ENCODE measurements around the gene GAS7.

Gene GAS7

DNA sequence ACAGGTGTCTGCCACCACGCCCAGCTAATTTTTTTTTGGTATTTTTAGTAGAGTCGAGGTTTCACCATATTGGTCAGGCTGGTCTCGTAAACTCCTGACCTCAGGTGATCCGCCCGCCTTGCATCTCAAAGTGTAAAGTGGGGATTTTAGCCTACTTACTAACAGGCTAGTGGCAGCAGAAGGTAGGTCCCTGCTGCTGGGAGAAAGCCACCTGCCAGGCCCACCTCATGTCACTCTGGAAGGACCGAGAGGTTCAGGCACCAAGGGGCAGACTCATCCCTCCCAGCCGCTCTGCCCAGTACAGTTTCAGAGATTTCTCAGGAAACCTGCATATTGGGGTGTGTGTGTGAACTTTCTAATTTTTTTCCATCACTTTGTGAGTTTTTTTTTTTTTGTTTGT is 291.3 kb downstream of the GAS7 start:
- no peak for DNase-seq

DNA sequence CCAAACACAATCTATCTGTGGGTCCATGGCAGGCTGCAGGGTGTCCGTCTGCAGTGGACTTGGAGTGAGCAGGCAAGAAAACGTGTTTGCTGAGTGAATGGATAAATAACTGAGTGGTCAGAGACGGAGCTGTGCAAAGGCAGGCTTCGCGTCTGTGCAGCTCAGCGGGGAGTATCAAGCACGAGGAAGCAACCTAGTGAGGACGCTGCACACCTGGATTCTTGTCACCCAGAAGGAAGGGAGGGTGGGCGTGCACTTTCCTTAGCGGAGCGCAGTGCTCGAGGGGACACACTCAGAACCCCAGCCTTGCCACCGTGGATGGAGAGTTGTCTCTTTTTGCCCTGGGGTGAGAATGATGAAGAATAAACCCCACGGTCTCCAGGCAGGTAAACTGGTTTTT is 291.8 kb downstream of the GAS7 start:
- DNase-seq, result no peak

DNA sequence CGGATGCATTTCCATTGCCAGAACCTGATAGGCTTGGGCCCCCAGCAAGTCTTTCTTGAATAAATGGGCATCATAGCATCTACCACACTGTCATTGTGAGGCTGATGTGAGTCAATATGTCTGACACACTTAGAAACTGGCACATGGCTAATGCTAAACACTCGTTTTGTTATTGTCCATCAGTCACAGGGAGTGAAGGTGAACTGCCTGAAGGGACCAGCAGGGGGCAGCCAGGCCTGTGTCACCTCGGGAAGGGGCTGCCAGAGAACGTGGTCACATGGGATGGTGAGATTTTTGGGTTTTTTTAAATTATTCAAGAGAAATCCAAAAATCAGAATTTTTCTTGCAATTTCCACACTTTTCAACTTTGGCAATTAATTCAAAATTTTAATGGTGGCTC is 292.5 kb downstream of the GAS7 start:
- DNase-seq, result peak; percentile 32

DNA sequence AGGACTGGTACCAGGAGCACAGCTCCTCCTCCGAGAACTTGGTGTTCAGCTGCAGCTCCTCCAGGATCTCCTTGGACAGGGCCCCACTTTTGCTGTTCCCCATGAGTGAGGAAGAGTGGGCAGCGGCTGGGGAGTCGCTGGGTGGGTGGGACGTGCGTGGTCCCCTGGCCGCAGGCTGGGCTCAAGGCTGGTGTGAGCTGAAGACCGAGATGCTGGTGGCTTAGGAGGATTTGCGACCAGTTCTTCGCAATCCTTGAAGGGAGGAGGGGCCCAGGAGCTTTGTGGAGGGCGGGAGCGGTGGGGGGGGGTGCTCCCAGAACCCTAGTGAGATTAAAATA is 293.4 kb downstream of the GAS7 start, which contains the start of gene RCVRN:
Gene RCVRN (minus strand): TSS at position 194 of the 338 bp plus-strand sequence. CDS start 91 bp downstream, at position 103.
- no peak for DNase-seq

DNA sequence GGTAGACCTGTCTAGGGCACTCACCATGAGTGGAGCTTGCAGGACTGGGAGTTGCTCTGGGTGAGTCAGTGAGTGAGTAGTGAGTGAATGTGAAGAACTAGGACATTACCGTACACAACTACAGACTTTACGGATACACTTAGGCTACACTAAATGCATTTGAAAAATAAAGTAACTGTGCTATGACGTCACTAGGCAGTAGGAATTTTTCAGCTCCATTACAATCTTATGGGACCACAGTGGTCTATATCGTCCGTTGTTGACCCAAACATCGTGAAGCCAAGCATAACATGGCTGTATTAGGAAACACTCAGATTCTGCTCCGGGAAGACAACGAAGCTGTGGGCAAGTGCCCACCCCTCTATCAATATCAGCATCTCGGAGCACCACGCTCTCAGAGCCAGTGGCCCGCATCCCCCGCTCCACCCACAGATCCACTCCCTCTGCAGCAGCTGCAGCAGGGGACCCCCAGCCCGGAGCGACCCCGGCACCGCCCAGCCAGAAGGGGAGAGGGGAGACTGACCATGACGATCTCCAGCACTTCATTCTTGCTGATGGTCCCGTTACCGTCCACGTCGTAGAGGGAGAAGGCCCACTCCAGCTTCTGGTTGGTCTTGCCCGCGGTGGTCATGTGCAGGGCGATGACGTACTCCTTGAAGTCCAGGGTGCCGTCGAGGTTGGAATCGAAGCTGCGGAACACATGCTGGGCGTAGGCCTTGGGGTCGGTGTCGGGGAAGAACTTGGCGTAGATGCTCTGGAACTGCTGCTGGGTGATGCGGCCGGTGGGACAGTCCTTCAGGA is 293.9 kb downstream of the GAS7 start:
- DNase-seq, result no peak

DNA sequence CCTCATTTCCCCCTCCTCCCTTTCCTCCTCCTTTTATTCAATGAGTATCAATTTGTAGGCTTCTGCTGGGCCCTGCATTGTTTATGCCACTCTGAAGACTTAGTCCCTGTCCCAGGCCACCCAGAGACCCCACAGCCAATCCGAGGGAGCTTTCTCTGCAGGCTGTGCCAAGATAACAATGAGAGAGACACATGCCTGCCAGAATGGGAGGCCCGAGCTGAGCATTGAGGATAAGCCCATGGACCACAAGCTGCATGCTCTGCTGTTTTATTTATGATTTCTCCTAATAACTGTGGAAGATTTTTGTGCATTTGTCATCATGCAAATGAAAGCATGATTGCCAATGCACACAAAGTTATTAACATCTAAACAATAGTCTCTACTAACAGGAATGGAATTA is 296.3 kb downstream of the GAS7 start:
- no peak for DNase-seq

DNA sequence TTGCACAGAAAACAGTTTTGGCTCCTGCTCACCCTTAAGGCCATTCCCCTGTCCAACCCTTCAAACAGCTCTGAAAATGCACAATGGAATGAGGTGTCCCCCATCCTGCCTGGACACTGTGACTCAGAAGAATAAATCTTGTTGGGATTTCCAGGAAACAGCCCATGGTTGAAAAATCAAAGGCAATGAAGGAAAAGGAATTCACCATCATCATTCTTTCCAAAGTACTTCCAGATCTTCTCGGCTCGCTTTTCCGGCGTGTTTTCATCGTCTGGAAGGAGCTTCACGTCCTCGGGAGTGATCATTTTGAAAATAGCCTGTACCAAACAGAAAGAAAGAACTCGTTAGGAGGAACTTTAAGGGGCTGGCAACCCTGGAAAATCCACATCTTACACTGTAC is 297.6 kb downstream of the GAS7 start:
- DNase-seq, result no peak

DNA sequence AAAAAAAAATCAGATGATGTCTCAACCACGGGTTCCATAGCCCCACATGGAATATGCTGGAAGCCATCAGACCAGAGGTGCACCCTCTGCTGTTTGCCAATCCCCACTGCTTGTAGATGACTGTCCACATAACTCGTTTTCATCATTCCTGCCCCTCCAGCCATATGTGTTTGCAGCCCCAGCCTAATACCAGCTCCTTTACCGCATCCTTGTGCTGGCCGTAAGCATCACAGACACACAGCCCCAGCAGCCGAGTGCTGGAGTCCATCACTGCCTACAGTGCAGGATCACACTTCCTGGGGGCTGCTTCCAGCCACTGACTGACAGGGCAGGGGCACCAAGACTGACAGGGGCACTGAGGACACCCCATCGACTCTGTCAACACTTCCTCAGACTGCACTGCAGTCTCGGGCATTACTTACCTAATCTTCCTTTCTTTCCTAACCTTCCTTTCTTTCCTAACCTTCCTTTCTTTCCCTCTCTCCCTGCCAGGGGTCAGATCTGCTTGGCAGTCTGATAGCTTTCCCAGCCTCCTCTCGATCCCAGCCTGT is 298.3 kb downstream of the GAS7 start:
- no peak for DNase-seq

DNA sequence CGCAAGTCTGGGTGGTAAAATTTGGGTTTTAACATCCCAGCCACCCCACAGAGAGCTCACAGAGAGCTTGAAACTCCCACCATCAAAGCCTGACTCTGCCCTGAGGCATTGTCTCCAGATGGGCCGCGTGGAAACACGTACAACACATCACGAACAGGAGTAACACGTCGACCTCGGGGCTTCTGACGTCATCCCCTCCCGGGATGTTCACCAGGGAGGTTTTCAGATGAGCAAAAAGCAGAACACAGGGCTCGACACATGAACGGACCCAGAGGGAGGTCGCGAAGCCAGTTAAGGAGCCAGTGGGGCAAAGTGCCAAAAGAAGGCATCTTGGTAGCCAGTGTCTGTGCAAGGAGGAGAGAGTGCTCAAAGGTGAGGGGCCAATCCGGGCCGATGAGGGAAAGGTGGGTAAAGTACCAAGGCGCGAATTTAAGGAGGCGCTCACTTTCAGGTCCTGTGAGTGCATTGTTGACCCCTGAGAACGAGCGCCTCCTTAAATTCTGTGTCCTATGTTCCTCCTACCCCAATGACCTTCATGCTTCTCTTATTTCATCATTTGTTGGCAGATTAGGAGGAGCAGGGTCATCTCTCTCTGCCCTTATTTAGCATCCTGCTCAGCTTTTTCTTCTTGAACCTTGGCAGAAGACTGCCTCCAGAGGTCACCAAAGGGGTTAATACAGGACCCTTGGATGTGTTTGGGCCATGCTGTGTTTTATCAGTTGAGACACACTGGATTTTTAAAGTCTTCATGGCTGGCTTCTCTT is 298.9 kb downstream of the GAS7 start:
- DNase-seq, result no peak

DNA sequence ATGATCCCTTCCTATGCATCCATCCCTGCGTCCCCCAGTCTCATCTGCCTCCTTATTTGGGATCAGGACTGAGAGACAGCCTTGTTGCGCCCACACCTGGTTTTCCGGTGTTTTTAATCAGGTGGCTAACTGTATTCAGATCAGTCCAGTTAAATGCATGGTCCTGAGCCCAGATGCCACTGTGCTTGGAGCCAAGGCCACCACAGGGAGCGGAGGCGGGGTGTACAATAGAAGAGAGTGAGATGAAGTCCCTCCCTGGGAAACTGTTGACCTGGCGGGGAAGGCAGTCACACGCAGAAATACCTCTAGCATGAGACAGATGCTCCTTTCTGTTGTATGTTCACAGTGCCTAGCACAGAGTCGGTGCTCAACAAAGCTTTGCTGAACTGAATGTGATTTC is 299.6 kb downstream of the GAS7 start:
- DNase-seq, result no peak

DNA sequence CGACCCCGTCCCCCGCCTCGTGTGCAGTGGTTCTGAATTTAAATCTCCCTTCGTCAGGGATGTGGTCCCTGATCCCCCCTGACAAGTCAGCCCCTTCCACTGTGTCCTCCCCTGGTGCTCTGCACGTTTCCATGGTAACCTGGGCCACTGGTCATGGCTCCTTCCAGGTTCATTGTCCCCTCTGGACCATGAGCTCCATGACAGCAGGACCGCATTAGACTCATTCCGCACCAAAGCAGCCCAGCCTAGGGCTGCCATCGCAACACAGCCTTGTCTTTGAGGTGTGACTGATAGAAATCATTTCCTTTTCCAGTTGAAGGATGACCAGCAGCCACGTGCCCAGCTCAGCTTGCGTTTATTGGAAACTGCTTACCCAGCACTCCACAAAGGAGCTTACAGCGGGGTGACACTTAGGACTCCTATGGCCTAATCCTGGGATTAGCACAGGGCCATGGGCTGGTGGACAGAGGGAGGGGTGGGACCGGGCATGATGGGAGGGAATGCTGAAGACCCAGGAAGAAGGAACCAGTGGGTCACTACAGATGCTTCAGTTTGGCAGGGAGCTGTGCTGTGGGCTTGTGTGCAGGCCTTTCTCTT is 300.9 kb downstream of the GAS7 start:
- DNase-seq, result no peak

DNA sequence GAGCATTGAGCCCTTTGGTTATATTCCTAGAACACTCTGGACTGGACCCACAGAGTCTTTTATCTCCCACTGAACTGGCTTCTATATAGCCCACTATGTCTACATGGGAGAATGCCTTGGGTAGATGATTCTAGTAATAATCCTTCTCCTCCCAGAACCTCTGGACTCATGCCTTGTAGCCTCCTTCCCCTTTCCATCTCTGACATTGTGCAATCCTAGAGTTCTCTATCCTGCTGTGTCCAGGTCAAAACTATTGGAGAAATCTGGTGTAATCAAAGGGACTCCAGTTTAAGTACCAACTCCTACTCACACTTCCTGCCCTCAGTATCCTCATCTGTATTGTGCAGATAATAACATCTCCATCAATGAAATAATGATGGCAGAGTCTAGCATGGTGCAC is 302.5 kb downstream of the GAS7 start:
- no peak for DNase-seq

DNA sequence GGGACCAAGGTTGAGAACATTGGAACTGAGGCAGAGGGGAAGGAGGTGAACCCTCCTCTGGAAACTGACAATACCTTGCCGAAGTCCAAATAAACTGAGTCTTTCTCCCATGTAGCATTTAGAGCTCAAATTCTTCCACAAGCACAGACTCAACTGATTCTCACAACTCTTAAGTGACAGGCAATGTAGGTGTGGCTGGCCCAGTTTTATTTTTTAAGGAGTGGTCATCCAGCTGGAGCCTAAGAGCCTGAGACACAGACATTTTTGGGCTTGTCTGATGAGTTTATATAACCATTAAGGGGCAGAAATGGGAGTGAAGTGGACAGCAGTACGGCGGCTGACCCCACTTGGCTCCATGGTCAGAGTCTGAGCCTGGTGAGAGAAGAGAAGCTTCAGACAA is 304.2 kb downstream of the GAS7 start:
- DNase-seq, result no peak

DNA sequence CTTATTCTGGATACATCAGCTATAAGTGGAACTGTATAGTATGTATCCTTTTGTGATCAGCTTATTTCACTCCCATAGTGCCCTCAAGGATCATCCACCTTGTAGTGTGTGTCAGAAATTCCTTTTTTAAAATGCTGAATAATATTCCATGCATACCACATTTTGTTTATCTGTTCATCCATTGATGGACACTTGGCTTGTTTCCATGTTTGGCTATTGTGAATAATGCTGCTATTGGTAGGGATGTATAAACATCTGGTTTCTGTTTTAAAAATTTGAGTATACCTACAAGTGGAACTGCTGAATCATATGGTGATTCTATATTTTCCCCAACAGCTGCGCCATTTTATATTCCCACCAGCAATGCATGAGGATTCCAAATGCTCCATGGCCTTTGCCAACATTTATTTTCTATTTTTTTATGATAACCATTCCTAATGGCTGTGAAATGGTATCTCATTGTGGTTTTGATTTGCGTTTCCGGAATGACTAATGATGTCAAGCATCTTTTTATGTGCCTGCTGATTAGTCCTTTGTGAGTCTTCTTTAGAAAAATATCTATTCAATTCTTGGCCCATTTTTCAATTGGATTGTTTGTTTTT is 304.9 kb downstream of the GAS7 start:
- no peak for DNase-seq

DNA sequence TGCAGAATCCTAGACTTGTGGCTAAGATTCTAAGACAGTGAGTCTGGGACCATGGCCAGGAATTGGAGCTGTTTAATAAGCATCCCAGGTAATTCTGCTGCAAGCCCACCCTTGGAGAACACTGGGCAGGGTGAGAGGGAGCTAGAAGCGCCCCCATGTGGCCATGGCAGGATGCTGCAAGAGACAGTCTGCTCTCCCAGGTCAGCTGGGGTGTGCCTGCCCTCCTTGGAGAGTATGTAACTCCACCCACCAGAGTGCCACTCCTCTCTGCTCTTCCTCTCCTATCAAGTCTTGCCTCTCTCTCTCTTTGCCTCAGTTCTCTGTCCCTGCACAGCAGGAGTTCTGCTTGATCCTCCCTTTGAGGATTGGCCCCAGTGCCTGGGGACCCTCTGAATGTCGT is 308.3 kb downstream of the GAS7 start:
- DNase-seq, result peak; percentile 62

DNA sequence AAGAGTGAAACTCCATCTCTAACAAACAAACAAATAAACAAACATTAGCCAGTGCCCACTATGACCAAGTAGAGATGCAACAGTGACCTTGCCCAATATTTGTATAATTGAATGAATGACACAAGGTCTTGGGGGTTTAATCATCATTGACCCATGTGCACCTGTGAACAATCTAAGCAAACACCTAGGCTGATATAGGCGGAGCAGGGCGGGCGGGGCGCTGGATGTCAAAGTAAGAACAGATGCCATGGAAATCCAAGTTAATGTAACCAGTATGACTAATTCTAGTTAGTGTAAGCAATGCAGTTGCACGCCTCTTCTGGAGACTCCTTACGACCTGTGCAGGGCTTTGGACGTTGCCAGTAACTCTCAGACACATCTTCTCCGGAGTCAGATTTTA is 310.9 kb downstream of the GAS7 start:
- DNase-seq, result no peak

DNA sequence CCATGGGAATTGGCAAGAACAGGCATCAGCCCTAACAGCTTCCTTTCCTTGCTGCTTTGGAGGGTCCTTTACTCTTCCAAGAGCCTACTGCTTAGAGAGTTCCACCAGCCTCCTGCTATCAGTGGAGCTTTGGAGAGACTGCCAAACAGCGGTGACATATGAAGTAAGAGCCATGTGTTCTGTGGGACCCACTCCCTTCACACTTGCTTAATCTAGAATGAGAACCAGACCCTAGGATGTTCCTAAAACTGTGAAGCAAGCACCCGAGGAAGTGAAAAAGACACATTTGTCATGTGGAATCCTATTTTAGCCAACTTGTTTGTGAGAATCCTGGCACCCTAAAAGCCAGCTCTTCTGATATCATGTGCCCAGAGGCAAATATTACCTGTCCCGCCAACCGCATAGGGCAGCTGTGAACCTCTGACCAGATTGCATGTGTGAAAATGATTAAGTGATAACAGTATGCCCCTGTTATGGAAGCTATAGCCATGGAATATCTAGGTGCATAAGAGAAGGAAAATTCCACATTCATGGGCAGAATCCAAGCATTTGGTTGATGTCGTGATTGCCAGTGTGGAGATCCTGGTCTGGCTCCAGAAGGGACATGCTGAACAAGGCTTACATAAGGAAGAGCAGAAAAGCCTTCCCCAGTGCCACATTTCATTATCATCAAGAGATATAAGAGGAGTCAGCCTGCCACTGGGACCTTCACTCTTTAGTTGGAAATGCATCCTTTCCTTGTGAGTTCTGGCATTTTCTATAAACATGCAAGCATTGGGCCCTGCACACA is 312.1 kb downstream of the GAS7 start:
- DNase-seq, result no peak

DNA sequence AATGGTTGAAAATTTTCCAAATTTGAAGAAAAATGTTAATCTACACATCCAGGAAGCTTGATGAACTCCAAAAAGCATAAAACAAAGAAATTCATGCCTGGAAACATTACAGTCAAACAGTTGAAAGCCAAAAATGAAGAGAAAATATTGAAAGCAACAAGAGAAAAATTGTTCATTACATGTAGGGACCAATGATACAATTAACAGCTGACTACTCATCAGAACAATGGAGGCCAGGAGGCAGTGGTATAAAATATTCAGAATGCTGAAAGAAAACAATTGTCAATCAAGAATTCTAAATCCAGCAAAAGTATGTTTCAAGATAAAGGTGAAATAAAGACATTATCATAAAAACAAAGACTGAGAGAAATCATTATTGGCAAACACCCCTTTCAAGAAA is 315.0 kb downstream of the GAS7 start:
- no peak for DNase-seq

DNA sequence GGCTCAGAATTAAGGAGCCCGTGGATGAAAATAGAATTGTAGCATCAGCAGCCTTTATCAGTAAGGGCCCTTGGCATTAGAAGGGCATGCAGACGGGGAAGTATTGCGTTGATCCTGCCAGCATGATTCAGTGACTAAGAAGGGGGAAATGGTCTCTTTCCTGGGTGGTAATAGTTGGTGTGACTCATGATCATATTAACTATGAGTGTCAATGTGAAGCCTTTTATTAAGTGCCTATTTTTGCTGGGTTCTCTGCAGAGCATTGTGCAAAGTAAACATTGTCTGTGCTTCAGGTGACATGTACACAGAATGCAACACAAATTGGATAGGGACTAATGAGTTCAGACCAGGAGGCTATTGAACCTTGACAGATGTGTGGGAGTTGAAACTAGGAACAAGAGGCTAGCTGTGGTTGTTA is 317.8 kb downstream of the GAS7 start:
- no peak for DNase-seq

DNA sequence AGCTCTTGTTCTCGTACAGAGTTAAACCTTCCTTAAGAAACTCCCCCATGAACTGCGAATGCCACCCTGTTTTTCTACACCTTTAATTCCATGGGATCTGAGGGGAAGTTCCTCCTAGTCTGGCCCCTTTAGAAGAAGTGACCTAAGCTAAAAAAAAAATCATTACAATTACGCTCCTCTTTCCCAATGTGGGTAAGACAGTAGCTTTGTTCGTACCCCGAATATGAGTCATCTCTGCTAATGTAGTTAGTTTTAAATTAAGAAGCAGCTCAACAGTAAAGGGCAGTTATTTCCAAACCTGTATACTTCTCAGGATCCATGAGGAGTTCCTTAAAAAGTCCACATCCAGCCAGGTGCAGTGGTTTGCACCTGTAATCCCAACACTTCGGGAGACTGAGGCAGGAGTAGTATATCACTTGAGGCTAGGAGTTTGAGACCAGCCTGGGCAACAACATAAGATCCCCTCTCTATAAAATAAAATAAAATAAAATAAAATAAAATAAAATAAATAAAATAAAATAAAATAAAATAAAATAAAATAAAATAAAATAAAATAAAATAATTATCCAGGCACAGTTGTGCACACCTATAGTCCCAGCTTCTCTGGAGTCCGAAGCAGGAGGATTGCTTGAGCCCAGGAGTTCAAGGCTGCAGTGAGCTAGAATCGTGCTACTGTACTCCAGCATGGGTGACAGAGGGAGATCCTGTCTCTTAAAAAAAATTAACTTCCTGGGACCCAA is 319.4 kb downstream of the GAS7 start:
- no peak for DNase-seq

DNA sequence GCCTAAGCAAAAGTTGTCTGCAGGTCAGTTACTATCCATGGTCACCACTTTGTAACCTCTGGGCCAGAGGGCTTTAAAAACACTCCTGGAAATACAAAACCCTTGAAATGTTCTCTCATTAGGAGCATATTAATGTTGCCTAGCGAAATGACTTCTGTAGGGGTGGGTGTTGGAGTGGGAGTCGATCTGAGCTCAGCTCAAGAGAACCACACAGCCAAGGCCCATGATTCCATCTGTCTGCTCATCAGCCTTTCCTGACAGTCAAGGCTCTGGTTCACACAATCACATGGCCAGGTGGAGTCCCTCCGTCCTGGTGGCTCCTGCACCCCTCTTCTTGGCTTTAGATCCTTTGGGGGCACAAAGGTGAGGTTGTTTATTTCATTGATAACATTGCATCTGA is 320.1 kb downstream of the GAS7 start:
- no peak for DNase-seq

DNA sequence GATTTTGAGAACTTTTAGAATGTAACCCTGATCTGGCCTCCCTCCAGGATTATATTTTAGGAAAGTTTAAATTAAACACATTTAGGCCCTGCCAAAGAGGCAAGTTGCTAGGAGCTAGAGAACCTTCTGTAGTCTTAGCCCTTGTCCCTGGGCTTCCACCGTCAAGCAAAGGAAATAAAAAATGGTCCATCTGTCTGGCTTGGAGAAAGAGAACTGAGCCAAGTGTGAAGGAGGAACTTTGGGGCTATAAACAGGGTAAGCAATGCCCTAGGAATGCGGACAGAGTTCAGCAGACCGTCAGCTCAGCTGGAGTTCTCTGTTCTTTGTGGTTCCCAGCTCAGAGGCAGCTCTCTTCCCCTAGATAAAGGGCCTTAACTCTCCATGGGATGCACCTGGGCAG is 323.0 kb downstream of the GAS7 start:
- no peak for DNase-seq
